Measurements from ENCODE around the gene KCTD1.

DNA sequence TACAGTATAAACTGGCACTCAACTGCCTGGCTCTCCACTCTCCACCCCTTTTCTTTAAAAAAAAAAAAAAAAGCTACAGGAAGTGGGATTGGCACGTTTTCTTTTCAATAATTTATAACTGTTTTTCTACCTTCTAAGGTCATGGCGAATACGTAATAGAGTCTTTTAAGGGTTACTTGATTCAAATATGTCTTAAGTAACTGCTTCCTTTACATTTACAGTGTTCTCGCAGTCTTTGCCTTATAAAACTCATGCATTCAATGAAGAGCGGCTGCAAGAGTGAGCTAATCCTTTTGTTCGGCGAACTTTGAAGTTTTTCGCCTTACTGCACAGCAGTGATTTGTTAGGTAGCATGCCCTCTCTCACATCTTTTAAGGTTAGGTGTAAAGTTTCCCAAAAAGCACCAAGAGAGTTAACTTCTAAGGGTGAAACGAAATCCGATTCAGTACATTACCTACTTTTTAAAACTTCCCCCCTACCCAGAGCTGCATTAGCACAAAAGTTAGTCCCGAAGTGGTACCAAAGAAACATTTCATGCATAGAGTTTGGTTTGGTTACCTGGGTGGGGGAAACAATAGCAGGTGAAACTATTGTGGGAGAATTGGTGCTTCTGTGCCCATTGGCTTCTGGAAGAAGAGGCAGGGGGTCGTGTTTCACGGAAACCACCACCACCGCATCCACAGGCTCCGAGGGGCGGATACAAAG is 2.0 kb downstream of the KCTD1 start:
- TF ChIP-seq, protein P1, sequence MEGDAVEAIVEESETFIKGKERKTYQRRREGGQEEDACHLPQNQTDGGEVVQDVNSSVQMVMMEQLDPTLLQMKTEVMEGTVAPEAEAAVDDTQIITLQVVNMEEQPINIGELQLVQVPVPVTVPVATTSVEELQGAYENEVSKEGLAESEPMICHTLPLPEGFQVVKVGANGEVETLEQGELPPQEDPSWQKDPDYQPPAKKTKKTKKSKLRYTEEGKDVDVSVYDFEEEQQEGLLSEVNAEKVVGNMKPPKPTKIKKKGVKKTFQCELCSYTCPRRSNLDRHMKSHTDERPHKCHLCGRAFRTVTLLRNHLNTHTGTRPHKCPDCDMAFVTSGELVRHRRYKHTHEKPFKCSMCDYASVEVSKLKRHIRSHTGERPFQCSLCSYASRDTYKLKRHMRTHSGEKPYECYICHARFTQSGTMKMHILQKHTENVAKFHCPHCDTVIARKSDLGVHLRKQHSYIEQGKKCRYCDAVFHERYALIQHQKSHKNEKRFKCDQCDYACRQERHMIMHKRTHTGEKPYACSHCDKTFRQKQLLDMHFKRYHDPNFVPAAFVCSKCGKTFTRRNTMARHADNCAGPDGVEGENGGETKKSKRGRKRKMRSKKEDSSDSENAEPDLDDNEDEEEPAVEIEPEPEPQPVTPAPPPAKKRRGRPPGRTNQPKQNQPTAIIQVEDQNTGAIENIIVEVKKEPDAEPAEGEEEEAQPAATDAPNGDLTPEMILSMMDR (IDR thresholded peaks at IDR 0.05): no peak
- TF ChIP-seq ZFX (IDR thresholded peaks at IDR 0.05; ENCODE audit: borderline replicate concordance): no peak
